Posterior cingulate gyrus (tissue), 11 donors: ENCODE results near the gene RIOK1.
"Not testable (repeated sequence)": the region's sequence is repeated elsewhere in the genome, so short reads cannot be mapped to it uniquely, and the experiment has no call there.

Experiments
- DNase-seq, 10 donors: peaks; one replicate each; pipeline versions ENCODE4 v3.0.0 to v3.0.0-alpha.2; 2020 to 2021; ENCODE audit warnings: mixed read lengths in 3 of 10
- intact Hi-C: fragments of 100-400 bp; cut with DNase I; formaldehyde crosslinking; loops from one replicate; pipeline ENCODE4 v1.15.1; 2023

The RIOK1 gene

DNA sequence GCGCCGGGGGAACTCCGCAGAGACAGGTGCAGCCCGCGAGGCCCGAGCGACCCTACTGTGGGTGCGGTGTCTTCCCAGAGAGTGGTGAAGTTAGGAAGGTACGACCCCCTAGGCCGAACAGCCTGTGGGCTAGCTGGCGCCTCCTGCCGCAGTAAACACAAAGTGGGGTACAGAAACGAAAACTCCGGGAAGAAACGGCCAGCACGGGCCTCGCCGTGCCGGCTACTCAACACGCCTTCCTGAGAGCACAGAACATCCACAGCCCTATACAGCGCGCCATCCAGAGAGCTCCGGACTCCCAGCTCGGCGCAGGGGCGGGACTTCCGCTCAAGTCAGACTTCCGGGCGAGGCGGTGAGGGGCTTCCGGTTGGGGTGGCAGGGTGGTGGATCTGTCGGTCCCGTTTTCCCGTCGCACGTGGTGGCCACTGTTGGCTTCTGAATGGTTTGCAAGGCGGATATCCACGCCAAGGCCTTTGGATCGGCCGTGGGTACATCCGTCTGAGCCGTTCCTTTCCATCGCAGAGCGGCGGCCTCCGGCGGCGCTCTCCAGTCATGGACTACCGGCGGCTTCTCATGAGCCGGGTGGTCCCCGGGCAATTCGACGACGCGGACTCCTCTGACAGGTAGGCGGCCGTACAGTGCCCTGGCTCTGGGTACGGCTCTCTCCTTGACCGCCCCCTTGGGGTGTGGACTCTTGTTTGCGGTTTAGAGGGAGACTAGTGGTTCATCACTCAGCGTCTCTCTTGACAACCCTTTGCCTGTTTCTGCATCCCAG lies at the start of gene RIOK1, which contains the start of gene CAGE1:
RIOK1 (plus strand) TSS at position 358 of the 775 bp plus-strand sequence; CDS start at position 553, 195 bp downstream.
CAGE1 (minus strand) TSS at position 292 of the 775 bp plus-strand sequence. CDS start 2,569 bp downstream, outside the sequence.
- DNase-seq: peak; percentile 91 to 99 (median 96)
- intact Hi-C loops: loop anchor here (1.0 to 10.0 kb wide), 2 partner anchors 76 to 105 kb away; partner anchors contain the start of gene SSR1

DNA sequence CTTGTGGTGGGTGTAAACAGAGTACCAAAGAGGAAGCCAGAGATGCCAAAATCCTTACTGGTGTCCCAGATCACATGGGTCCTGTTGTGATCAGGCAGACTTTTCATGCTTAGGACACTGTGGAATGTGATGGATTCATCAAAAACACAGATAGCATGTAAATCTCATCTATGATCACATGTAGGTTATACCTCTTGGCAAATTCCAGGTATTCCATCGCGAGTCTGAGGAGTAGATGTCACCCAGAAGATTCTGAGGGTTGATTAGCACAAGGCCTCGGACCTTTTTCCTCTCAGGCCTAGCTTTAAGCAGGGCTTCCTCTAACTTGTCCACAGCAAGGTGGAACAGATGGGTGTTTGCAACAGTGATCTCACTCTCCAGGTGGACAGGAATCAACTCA lies 48.3 kb upstream of the RIOK1 start:
- intact Hi-C loops: no loop called here
- no peak for DNase-seq

DNA sequence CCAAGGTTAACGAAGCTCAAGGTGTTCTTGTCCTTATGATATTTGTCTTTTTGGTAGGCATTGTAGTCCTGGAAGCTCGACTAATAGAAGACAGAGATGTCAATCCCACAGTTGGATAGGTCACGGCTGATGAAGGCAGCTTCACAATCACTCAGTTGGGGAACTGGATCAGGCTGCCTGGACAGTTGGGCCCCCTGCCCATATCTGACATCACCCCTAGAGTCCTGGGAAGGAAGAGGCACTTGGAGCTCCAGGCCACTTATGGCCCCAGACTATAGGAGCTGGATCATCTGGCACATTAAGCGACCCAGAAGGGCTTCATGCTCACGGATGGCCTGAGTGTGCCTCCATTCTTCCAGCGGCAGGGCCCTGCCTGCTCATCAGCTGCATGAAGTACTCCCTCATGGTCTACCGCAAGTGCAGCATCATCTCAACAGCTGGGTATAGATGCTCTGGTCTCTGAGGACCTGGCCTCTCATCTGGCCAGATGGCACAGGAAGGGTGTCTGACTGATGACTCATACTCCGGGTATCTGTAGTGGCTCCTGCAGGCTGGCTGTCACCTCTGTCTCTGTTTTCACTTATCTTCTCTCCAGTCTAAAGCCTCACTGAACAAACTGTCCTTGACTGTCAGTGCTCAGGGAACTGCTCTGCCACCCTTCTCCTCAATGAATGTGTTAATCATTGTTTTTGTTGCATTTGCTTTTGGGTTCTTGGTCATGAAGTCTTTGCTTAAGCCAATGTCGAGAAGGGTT lies 47.4 kb upstream of the RIOK1 start:
- intact Hi-C loops: no loop called here

DNA sequence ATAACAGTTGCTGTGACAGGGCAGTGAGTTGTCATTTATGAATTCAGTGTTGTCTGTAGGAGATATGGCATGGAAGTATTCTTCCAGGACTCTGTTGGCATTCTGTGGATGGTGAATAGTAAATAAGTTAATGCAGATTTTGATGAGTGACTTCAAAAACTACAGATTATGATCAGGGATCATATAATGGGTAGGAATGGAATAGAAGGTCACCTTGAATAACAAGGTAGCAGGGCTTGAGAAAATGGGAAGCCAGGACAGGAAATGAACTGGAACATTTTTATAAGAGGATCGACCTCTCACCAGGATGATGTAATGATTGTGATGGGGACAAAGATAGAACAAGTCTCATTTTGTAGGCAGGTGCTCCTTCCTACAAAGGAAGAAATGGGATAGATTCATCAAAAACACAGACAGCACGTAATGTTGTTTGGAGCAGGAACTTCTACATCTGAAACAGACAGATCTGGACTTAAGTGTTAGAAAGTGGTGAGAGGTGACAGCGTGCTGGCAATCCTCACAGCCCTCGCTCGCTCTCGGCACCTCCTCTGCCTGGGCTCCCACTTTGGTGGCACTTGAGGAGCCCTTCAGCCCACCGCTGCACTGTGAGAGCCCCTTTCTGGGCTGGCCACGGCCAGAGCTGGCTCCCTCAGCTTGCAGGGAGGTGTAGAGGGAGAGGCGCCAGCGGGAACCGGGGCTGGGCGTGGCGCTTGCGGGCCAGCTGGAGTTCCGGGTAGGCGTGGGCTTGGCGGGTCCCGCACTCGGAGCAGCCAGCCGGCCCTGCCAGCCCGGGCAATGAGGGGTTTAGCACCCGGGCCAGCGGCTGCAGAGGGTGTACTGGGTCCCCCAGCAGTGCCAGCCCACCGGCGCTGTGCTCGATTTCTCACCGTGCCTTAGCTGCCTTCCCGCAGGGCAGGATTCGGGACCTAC lies 45.8 kb upstream of the RIOK1 start:
- intact Hi-C loops: no loop called here
- peak in 1 of 10 donors; percentile 80 for DNase-seq

More for the DNA sequence above, 47.4 kb upstream of the RIOK1 start:
- no peak for DNase-seq

DNA sequence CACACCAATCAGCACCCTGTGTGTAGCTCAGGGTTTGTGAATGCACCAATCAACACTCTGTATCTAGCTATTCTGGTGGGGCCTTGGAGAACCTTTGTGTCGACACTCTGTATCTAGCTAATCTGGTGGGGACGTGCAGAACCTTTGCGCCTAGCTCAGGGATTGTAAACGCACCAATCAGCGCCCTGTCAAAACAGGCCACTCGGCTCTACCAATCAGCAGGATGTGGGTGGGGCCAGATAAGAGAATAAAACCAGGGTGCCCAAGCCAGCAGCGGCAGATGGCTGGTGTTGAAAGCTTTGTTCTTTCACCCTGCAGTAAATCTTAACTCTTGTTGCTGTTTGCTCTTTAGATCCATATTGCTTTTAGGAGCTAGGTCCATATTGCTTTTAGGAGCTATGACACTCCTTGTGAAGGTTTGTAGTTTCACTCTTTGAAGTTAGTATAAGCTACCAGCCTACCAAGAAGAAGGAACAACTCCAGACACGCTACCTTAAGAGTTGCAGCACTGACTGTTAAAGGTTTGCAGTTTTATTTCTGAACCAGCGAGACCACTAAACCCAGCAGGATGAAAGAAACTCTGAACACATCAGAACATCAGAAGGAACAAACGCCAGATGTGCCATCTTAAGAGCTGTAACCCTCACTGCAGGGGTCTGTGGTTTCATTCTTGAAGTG lies 44.7 kb upstream of the RIOK1 start:
- intact Hi-C loops, DNase-seq: not testable (repeated sequence)

DNA sequence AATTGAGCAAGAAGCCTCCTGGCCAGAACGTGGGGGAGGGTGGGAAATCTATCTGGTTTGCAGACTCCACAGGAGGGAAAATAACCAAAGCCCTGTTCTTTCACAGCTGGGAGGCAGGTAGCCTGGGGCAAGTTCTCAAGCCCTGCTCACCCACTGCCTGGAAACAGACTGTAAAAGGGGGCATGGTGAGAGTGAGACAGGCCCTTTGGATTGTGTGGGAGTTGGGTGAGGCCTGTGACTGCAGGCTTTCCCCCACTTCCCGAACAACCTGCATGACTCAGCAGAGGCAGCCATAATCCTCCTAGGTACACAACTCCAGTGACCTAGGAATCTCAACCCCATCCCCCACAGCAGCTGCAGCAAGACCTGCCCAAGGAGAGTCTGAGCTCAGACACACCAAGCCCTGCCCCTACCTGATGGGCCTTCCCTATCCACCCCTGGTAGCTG lies 42.0 kb upstream of the RIOK1 start:
- intact Hi-C loops: not testable (repeated sequence)

DNA sequence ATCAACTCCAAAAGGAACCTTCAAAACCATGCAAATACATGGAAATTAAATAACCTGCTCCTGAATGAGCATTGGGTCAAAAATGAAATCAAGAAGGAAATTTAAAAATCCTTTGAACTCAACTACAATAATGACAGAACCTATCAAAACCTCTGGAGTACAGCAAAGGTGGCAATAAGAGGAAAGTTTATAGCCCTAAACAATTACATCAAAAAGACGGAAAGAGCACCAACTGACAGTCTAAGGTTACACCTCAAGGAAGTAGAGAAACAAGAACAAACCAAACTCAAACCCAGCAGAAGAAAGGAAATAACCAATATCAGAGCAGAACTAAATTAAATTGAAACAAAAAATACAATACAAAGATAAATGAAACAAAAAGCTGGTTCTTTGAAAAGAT lies 39.0 kb upstream of the RIOK1 start:
- intact Hi-C loops, DNase-seq: not testable (repeated sequence)

More for the DNA sequence above, 42.0 kb upstream of the RIOK1 start:
- DNase-seq: not testable (repeated sequence)

DNA sequence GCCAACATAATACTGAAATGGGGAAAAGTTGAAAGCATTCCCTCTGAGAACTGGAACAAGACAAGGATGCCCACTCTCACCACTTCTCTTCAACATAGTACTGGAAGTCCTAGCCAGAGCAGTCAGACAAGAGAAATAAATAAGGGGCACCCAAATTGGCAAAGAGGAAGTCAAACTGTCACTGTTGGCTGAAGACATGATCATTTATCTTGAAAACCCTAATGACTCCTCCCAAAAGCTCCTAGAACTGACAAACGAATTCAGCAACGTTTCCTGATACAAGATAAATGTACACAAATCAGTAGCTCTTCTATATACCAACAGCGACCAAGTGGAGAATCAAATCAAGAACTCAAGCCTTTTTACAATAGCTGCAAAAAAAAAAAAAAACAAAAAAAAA lies 37.7 kb upstream of the RIOK1 start:
- intact Hi-C loops, DNase-seq: not testable (repeated sequence)

DNA sequence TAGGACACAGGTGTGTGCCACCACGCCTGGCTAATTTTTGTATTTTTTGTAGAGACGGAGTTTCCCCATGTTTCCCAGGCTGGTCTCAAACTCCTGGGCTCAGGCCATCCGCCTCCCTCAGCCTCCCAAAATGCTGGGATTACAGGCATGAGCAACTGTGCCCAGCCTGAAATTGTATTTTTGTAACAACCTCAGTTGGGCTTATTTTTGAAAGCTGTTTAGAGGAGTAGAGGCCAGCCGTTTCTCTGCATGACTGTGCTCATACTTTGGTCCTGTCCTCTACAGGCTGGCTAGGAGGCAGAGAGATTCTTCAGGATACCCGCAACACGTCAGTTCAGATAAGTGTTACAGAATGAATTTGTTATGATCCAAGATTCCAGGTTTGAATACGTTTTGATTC lies 22.2 kb upstream of the RIOK1 start:
- intact Hi-C loops: no loop called here
- no peak for DNase-seq

DNA sequence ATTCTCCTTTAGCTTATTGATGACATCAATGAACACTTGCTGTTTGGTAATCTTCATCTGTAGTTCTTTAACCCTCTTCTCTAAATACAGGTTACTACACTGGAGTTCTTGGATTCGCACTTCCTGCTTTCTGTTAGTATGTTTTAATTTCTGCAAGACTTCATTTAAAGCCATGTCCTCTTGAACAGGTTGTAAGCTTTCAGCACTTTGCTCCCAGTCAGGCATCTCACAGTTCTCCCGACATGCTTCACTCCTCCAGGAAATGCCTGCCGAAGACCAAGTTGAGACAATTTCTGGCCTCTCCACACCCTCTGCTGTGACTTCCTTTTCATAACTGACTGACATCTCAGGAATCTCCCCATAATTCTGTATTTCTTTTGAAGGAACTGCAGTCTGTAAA lies 15.9 kb upstream of the RIOK1 start:
- intact Hi-C loops: no loop called here
- no peak for DNase-seq

DNA sequence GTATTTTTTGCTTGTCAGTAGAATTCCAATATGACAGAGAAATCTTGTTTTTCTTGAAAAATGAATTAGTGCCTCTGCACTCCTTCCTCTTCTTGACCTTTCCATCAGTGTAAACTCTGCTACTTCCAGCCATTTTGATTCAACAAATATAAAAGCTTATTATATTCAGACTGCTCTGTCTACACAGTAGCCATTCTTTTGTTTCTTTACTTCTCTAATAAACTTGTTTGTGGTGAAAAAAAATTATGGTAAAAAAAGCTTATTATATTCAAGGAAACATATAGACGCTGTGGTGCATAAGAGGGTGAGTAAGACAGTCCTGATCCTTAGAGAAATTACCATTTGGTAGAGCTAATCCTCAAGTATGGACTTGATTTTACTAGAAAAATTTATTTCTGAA lies 11.6 kb upstream of the RIOK1 start:
- no peak for DNase-seq
- intact Hi-C loops: no loop called here

DNA sequence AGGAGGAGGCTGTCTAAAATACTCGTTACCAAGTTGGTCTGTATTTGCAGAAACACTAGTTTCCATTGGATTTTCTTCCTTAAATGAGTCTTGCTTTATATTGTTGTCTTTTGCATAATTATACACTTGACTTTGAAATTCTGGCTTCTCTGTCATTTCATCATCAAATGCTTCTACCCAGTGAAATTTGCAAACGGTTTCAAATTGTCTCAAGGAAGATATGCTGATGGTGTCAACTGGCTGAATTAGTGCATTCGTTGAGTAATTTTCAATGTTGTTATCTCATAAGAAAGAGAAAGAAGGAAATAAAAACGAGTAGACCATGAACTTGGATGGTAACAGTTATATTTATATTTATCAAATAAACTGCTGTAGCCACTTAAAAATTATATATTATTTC lies 10.9 kb upstream of the RIOK1 start:
- intact Hi-C loops: no loop called here

DNA sequence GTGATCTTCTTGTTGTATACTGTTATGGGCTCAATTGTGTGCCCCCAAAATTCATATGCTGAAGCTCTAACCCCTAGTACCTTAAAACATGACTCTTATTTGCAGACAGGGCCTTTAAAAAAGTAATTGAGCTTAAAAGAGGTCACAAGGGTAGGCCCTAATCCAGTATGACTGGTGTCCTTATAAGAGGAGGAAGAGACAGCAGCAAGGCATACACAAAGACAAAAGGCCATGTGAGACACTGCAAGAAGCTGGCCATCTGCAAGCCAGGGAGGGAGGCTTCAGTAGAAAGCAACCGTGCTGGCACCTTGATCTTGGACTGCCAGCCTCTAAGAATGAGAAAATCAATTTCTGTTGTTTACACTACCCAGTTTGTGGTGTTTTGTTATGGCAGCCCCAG lies 8.5 kb upstream of the RIOK1 start:
- intact Hi-C loops: no loop called here
- DNase-seq: no peak

More for the DNA sequence above, 10.9 kb upstream of the RIOK1 start:
- DNase-seq: no peak

DNA sequence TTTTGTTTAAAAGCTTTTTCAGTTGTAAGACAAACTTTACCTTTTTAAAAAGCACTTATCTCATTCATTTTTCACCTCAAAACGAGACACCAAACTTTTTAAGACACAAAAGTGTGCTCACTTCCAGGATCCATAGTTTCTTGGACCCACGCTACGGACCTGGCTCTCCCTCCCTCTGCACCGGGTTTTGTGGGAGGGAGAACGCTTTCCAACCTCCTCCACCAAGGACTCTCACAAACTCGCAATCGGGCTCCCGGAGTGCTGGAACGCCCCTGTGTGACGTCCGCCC lies 502 bp upstream of the RIOK1 start:
- intact Hi-C loops: loop anchor here (1.0 kb wide), 1 partner anchor 76 kb away; the partner anchor contains the start of gene SSR1
- no peak for DNase-seq

DNA sequence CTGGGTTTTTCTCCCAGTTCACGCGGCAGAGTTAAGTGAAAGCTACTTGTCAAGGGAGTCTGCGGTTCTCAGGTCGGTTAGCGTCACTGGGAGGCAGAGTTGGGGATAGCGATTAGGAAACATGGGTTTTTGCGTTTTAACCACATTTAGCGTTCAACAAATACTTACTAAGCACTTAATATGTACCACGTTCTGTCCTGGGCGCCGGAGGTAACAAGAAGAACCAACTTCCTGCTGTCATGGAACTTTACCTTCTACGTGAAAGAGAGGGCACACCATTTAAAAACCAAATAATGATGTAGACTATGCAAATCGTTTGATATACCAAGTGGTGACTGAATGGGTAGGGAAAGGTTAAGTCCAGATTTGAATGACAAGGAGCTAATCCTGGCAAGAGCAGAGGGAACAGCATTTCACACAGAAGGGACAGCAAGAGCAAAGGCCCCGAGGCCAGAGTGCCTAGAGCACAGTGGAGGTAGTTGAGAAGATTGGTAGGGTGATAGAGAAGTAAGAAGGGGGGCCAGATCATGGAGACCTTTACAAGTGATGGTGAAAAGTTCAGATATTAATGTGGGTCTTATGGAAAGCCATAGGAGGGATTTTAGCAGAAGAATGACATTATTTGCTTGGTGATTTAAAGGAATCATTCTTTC lies 744 bp downstream of the RIOK1 start:
- DNase-seq: no peak
- intact Hi-C loops: loop anchor here (10.0 kb wide), 1 partner anchor 106 kb away; no protein-coding TSS in a partner anchor

DNA sequence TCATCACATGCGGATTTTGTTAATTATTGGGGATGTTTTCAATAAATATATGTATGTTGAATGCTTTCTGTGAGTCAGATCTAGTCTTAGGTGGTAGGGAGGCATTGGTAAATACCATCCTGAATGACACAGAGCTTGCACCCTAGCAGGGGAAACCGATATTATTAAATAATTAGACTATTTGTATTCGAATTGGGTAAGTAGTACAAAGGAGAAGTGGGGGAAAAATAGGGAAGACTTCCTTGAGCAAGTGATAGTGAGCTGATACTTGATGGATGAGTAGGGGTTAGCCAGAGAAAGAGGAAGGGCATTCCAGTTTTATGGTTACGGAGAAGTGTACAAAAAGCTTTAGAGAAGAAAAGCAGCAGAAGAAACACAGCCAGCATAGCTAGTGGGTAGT lies 1.5 kb downstream of the RIOK1 start:
- no peak for DNase-seq
- intact Hi-C loops: loop anchor here (10.0 kb wide), 1 partner anchor 106 kb away; no protein-coding TSS in a partner anchor

DNA sequence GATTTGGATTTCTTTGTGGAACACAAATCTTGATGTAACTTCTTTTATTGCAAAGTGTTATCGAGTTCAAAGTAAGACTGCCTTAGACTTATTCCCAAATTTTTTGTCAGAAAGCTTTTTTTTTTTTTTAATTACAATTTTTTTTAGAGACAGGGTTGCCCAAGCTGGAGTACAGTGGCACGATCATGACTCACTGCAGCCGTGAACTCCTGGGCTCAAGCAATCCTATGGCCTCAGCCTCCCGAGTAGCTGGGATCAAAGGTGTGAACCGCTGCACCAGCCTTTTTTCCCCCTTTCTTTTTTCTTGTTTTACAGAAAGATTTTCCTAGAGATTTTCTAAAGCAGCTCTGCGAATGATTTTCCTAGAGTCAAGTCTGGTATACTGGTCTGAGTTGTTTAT lies 2.8 kb downstream of the RIOK1 start:
- no peak for DNase-seq
- intact Hi-C loops: loop anchor here (10.0 kb wide), 1 partner anchor 108 kb away; no protein-coding TSS in a partner anchor

DNA sequence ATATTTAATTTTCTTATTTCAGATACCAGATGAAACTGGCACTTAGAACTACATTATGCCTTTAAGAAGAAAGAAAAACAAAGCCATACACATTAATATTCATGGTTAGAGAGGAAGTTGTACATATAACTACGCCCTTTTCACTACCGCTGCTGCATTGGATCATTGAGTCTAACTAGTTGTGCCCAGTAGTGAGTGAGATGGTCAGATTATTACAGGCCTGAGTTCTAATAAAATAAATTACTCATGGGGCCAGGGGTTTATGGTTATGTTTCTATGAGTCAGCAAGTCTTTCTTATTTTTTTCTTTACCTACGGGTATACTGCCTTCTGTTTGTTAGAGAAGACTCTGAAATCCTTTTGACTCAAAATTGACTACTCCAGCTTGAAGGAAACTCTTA lies 11.5 kb downstream of the RIOK1 start:
- intact Hi-C loops: no loop called here
- DNase-seq: no peak

DNA sequence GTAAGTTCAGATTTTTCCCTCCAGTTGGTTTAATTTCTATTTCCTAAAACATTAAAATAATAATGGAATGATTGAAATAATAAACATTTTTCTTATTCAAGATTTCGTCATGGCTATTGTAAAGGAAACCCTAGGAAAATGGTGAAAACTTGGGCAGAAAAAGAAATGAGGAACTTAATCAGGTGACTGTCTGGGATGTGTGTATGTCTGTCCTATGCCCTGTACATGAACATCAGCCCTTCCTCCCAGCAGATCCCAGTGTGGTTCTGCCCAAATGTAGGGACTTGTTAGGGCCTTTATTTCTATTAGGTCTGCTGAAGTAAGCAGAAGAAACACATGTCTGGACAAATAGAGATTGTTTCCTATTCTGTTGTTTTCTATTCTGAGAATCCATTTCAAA lies 13.1 kb downstream of the RIOK1 start:
- no peak for DNase-seq
- intact Hi-C loops: no loop called here
